Osteoblast (primary cell): ENCODE measurements around the gene AFF3. TPM values are rescaled to one million over a fixed set of nuclear protein-coding genes. Genes with fewer than 3 reads are reported as not detected.

Experiments
- DNase-seq: peaks from one replicate; pipeline ENCODE4 v3.0.0; 2011; ENCODE audit warnings: low spot score, mixed read lengths; ENCODE audit not compliant: insufficient read length; ENCODE audit errors: missing footprints
- H2AFZ ChIP-seq: 2 replicates; pipeline ENCODE4 v1.6.0; 2011; ENCODE audit warnings: mild to moderate bottlenecking, low read length
- H3K27ac ChIP-seq: 2 replicates; pipeline ENCODE4 v1.5.1; 2011; ENCODE audit warnings: mild to moderate bottlenecking, low read depth, low read length, moderate library complexity
- H3K27me3 ChIP-seq: 2 replicates; pipeline ENCODE4 v1.6.0; 2012; ENCODE audit warnings: mild to moderate bottlenecking, control low read depth, inconsistent platforms, low read length, moderate library complexity; ENCODE audit not compliant: insufficient read depth
- H3K36me3 ChIP-seq: 2 replicates; pipeline ENCODE4 v1.5.1; 2011; ENCODE audit warnings: mild to moderate bottlenecking, low read length, control low read depth, moderate library complexity; ENCODE audit not compliant: insufficient read depth
- H3K4me1 ChIP-seq: 2 replicates; pipeline ENCODE4 v1.5.1; 2011; ENCODE audit warnings: mild to moderate bottlenecking, low read length, control low read depth, moderate library complexity; ENCODE audit not compliant: insufficient read depth
- H3K4me2 ChIP-seq: 2 replicates; pipeline ENCODE4 v1.6.0; 2011; ENCODE audit warnings: mild to moderate bottlenecking, low read length; ENCODE audit not compliant: insufficient read depth
- H3K4me3 ChIP-seq: fragments of 200-600 bp; sonication (generic); 3 replicates; pipeline ENCODE4 v1.5.1; 2012; ENCODE audit warnings: mild to moderate bottlenecking, low read length, inconsistent platforms; ENCODE audit not compliant: insufficient read depth
- H3K79me2 ChIP-seq: 2 replicates; pipeline ENCODE4 v1.6.0; 2012; ENCODE audit warnings: mild to moderate bottlenecking, low read length, control low read depth, inconsistent platforms; ENCODE audit not compliant: insufficient read depth
- H3K9me3 ChIP-seq: 2 replicates; pipeline ENCODE4 v1.5.1; 2011; ENCODE audit warnings: low read depth, low read length, control low read depth
- H4K20me1 ChIP-seq: 2 replicates; pipeline ENCODE4 v1.6.0; 2012; ENCODE audit warnings: mild to moderate bottlenecking, low read length, control low read depth; ENCODE audit not compliant: insufficient read depth
- total RNA-seq: library from RNA; depleted of rRNA; stranded (reverse); fragments of >200 nt; gene quantifications from 2 replicates; pipeline ENCODE4 v1.2.3, GENCODE V29; 2012
- TF ChIP-seq, protein P1 (sequence below): IDR thresholded peaks from 2 replicates; pipeline ENCODE4 v1.5.1; 2011; ENCODE audit warnings: mild to moderate bottlenecking, low read depth, low read length, moderate library complexity; ENCODE audit errors: extremely low read depth

Gene AFF3
- total RNA-seq, 1 donor: 4.3 TPM

DNA sequence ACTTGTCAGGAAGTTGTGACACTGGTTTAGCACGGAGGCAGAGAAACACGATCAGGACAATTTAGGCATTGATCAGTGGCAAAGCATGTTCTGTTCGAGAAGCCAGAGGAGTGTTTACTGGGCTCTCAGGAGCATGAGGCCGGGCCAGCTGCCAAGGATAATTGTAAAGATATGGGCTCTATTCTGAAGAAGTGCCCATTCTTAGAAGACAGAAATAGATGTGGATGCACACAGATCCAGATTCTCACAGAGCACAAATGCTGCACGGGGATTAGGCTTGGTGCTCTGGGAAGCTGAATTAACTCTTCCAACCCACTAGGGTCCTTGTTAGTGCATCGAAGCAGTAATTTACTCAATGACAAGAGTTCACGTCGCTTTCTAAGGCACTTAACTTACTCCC lies 16.2 kb downstream of the AFF3 start:
- Histone ChIP-seq H3K79me2 (no peaks in the 10 kb centered on the region), H2AFZ (no peak overlapping the region), H3K9me3 (no peaks in the 10 kb centered on the region), H3K4me1 (no peaks in the 10 kb centered on the region), H4K20me1 (no peaks in the 10 kb centered on the region), H3K27me3 (no peaks in the 10 kb centered on the region), H3K4me2 (no peak overlapping the region), H3K27ac (no peak overlapping the region), H3K36me3 (no peaks in the 10 kb centered on the region), H3K4me3 (no peak overlapping the region)
- TF ChIP-seq, protein P1, sequence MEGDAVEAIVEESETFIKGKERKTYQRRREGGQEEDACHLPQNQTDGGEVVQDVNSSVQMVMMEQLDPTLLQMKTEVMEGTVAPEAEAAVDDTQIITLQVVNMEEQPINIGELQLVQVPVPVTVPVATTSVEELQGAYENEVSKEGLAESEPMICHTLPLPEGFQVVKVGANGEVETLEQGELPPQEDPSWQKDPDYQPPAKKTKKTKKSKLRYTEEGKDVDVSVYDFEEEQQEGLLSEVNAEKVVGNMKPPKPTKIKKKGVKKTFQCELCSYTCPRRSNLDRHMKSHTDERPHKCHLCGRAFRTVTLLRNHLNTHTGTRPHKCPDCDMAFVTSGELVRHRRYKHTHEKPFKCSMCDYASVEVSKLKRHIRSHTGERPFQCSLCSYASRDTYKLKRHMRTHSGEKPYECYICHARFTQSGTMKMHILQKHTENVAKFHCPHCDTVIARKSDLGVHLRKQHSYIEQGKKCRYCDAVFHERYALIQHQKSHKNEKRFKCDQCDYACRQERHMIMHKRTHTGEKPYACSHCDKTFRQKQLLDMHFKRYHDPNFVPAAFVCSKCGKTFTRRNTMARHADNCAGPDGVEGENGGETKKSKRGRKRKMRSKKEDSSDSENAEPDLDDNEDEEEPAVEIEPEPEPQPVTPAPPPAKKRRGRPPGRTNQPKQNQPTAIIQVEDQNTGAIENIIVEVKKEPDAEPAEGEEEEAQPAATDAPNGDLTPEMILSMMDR: no peak
- DNase-seq: no peak

DNA sequence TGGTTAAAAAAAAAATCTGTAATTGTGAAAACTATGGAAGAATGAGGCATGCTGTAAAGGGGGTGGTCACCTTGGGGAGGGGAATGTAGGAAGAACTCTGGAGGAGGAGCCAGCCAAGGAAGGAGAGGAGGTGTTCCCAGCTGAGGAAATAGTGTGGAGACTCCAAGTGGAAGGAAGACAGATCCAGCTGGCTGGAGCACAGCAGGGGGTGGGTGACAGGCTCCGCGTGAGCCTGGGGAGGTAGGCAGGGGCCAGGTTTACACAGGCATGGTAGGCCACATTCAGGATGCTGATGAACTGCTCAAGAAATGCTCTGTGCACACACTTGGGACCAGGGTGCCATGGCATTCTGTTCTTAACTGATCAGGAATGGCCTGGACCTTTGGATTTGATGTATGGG lies 16.8 kb downstream of the AFF3 start:
- Histone ChIP-seq H3K4me2 (no peak overlapping the region), H3K36me3 (no peaks in the 10 kb centered on the region), H3K79me2 (no peaks in the 10 kb centered on the region), H3K4me1 (no peaks in the 10 kb centered on the region), H3K9me3 (no peaks in the 10 kb centered on the region), H4K20me1 (no peaks in the 10 kb centered on the region), H3K27me3 (no peaks in the 10 kb centered on the region), H2AFZ (no peak overlapping the region), H3K27ac (no peak overlapping the region), H3K4me3 (no peak overlapping the region)
- TF ChIP-seq, protein P1: no peak
- DNase-seq: no peak

DNA sequence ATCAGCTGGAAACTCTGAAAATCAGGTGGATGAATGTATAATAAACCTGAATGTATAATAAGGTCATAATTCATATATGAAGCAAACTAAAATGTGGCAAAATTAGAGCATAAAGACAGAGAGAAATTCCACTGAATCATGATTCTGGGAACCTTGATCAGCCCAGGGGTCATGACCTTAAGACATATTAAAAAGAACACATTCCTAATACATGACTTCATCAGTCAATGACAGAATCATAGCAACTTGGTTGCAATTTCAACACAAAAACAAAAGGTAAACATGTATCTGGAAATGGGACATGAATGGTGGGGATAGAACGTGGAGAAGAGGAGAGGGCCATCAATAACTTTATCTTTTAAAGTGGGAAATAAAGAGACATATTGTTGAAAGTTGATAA lies 17.6 kb downstream of the AFF3 start:
- Histone ChIP-seq H3K79me2 (no peaks in the 10 kb centered on the region), H3K4me1 (no peaks in the 10 kb centered on the region), H3K9me3 (no peaks in the 10 kb centered on the region), H3K27me3 (no peaks in the 10 kb centered on the region), H3K27ac (no peak overlapping the region), H2AFZ (no peak overlapping the region), H3K36me3 (no peaks in the 10 kb centered on the region), H4K20me1 (no peaks in the 10 kb centered on the region), H3K4me2 (no peak overlapping the region), H3K4me3 (no peak overlapping the region)
- TF ChIP-seq, protein P1: no peak
- no peak for DNase-seq

DNA sequence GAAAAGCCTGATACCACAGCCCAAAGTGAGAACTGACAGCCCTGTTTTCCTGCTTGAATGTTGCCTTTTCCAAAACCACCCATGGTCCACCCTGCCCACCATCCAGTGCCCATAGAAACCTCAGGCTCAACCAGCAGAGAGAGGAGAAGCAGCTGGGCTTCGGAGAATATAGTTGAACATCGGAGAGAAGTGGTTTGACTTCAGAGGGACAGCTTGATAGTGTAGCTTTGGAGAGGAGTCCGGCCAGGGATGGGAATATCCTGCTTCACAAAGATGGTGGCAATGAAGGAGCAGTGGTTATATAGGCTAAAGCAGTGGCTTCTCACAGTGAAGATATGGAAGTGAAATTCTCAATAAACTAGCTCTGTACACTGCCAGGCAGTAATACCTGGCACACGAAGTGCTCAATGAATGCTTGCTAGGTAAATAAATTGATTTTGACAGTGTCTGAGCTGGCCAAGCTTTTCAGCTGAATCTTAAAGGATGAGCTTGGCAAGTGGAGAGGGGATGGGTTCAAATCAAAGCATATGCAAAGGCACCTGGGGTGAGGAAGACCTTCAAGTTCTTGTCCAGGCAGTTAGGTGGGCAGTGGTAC lies 21.2 kb downstream of the AFF3 start:
- TF ChIP-seq, protein P1: no peak
- Histone ChIP-seq H3K4me3 (no peak overlapping the region), H3K4me1 (no peaks in the 10 kb centered on the region), H3K4me2 (no peak overlapping the region), H3K27ac (no peak overlapping the region), H3K9me3 (no peaks in the 10 kb centered on the region), H3K79me2 (no peaks in the 10 kb centered on the region), H3K36me3 (no peaks in the 10 kb centered on the region), H3K27me3 (no peaks in the 10 kb centered on the region), H4K20me1 (no peaks in the 10 kb centered on the region), H2AFZ (no peak overlapping the region)
- DNase-seq: no peak
